ENCODE data around the gene NR2C1. TPM values are rescaled to one million over a fixed set of nuclear protein-coding genes. Genes with fewer than 3 reads are reported as not detected.

The NR2C1 gene
- total RNA-seq, 1 experiment from 2014 or later, result 45.4 TPM

- TF ChIP-seq GRHL2 (CRISPR knock-in tag; IDR thresholded peaks at IDR 0.05; ENCODE audit: insufficient replicate concordance, severe bottlenecking), result no peak
- TF ChIP-seq ATF6 (CRISPR knock-in tag; IDR thresholded peaks at IDR 0.05), result no peak
- TF ChIP-seq AR (CRISPR knock-in tag; IDR thresholded peaks at IDR 0.05), result no peak
- no peak for TF ChIP-seq ZNF263 (CRISPR knock-in tag; IDR thresholded peaks at IDR 0.05; ENCODE audit: low read depth)
- no peak for TF ChIP-seq TCF7 (CRISPR knock-in tag; IDR thresholded peaks at IDR 0.05; ENCODE audit: low read depth)
- no peak for TF ChIP-seq FOXJ3 (CRISPR knock-in tag; IDR thresholded peaks at IDR 0.05; ENCODE audit: borderline replicate concordance)
- TF ChIP-seq IRF2 (CRISPR knock-in tag; IDR thresholded peaks at IDR 0.05; ENCODE audit: borderline replicate concordance, low read depth), result no peak
These were observed 19.2 kb downstream of the NR2C1 start (continued) for GRCh38 chr12:95054206-95054605.

GRCh38 chr12:95051241-95051640 is 22.2 kb downstream of the NR2C1 start:
- Mint-ChIP-seq H3K27me3 (ENCODE audit: low read depth) (no peaks in the 10 kb centered on the region), H3K36me3 (peaks cover 56% of the 10 kb centered on the region), H3K4me3 (no peak overlapping the region), H3K9me3 (no peaks in the 10 kb centered on the region), H3K4me1 (no peaks in the 10 kb centered on the region), H3K27ac (no peak overlapping the region)
- DNase-seq (ENCODE audit: low spot score), result no peak
- no peak for ATAC-seq
- ChIA-PET POLR2A (no interaction called here), CTCF (no interaction called here)
- TF ChIP-seq ZNF532 (CRISPR knock-in tag; IDR thresholded peaks at IDR 0.05; ENCODE audit: borderline replicate concordance), result no peak
- no peak for TF ChIP-seq HMGXB4 (CRISPR knock-in tag; IDR thresholded peaks at IDR 0.05)
- TF ChIP-seq GRHL2 (CRISPR knock-in tag; IDR thresholded peaks at IDR 0.05; ENCODE audit: insufficient replicate concordance, severe bottlenecking), result no peak

GRCh38 chr12:95037906-95038305 is 35.5 kb downstream of the NR2C1 start:
- H3K9me3 Mint-ChIP-seq, result no peaks in the 10 kb centered on the region
- ChIA-PET CTCF (interaction anchor here (0.6 kb wide), 1 partner anchor 22 kb away, joined by 3 read pairs; no protein-coding TSS in a partner anchor), POLR2A (no interaction called here)
- H3K4me3 Mint-ChIP-seq, result no peak overlapping the region
- DNase-seq (ENCODE audit: low spot score) (no peak), ATAC-seq (no peak)
- H3K36me3 Mint-ChIP-seq, result peaks cover 33% of the 10 kb centered on the region
- H3K27me3 Mint-ChIP-seq (ENCODE audit: low read depth), result no peaks in the 10 kb centered on the region
- no peak overlapping the region for H3K27ac Mint-ChIP-seq
- TF ChIP-seq NFE2L1 (CRISPR knock-in tag; IDR thresholded peaks at IDR 0.05) (no peak), SOX15 (CRISPR knock-in tag; IDR thresholded peaks at IDR 0.05) (no peak), USF1 (CRISPR knock-in tag; IDR thresholded peaks at IDR 0.05) (no peak)
- H3K4me1 Mint-ChIP-seq, result no peaks in the 10 kb centered on the region
